Omental fat pad (tissue), 4 donors: ENCODE measurements around the gene FGF12. TPM values are rescaled to one million over a fixed set of nuclear protein-coding genes. Genes with fewer than 3 reads are reported as not detected.
"Not testable (repeated sequence)": the region's sequence is repeated elsewhere in the genome, so short reads cannot be mapped to it uniquely, and the experiment has no call there.

ENCODE experiments used
- ATAC-seq: fragments of 150-250 bp; one replicate; pipeline ENCODE4 v1.9.1; 2016; ENCODE audit warnings: mild to moderate bottlenecking, moderate library complexity; ENCODE audit not compliant: low FRiP score
- DNase-seq: peaks from one replicate; pipeline ENCODE4 v3.0.0-alpha.2; 2019; ENCODE audit warnings: low spot score
- total RNA-seq, 4 donors: library from RNA; depleted of rRNA; stranded (reverse); fragments of >200 nt; gene quantifications; one replicate each; pipeline ENCODE4 v1.1.0, GENCODE V29; 2016
- TF ChIP-seq, protein P1 (sequence below), 3 donors: fragments of 450-650 bp; IDR thresholded peaks; one replicate each; pipeline ENCODE4 v1.5.1; 2016 to 2017; ENCODE audit warnings: antibody characterized with exemption in 3 of 3, mild to moderate bottlenecking in 3 of 3, moderate library complexity in 2 of 3

Gene FGF12
- total RNA-seq, 4 donors from 2014 or later = 2.4 to 9.3 (median 2.9) TPM

DNA sequence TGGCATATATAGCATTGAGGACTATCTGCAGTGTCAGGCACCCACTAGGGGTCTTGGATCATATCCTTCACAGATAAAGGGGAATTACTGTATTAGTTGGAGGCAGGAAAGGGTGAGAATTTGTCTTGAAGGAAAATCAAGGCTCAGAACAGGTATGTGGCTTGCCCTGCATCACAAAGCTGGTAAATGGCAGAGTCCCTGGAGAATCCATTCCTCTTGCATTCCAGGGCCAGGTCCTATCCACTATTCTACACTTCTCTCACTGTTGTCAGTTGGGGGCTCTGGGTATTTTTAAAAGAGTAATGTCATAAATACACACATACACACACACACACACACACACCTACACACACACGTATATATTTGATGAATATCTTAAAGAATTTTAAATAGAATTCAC, 19.8 kb upstream of the FGF12 start:
- no peak for DNase-seq
- ATAC-seq = no peak
- TF ChIP-seq, protein P1, sequence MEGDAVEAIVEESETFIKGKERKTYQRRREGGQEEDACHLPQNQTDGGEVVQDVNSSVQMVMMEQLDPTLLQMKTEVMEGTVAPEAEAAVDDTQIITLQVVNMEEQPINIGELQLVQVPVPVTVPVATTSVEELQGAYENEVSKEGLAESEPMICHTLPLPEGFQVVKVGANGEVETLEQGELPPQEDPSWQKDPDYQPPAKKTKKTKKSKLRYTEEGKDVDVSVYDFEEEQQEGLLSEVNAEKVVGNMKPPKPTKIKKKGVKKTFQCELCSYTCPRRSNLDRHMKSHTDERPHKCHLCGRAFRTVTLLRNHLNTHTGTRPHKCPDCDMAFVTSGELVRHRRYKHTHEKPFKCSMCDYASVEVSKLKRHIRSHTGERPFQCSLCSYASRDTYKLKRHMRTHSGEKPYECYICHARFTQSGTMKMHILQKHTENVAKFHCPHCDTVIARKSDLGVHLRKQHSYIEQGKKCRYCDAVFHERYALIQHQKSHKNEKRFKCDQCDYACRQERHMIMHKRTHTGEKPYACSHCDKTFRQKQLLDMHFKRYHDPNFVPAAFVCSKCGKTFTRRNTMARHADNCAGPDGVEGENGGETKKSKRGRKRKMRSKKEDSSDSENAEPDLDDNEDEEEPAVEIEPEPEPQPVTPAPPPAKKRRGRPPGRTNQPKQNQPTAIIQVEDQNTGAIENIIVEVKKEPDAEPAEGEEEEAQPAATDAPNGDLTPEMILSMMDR (IDR thresholded peaks at IDR 0.05) = no peak

DNA sequence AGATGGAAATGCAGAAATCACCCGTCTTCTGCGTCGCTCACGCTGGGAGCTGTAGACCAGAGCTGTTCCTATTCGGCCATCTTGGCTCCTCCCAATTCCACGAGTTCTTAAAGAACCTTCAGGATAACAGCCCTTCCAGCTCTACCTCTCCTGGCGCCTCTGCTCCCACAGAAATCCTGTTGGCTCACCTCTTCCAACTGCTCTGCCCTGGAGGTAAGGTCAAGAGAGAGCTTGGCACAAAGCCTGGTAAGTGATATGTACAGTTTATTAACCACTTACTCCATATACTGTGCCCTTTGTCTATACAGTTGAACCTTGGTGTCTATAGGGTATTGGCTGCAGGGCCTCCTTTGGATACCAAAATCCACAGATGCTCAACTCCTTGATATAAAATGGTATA, 17.8 kb upstream of the FGF12 start:
- ATAC-seq = no peak
- TF ChIP-seq, protein P1 (IDR thresholded peaks at IDR 0.05) = no peak
- no peak for DNase-seq

DNA sequence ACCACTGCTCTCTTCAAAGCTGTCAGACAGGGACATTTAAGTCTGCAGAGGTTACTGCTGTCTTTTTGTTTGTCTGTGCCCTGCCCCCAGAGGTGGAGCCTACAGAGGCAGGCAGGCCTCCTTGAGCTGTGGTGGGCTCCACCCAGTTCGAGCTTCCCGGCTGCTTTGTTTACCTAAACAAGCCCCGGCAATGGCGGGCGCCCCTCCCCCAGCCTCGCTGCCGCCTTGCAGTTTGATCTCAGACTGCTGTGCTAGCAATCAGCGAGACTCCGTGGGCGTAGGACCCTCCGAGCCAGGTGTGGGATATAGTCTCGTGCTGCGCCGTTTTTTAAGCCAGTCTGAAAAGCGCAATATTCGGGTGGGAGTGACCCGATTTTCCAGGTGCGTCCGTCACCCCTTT, 17.3 kb upstream of the FGF12 start:
- ATAC-seq = not testable (repeated sequence)

DNA sequence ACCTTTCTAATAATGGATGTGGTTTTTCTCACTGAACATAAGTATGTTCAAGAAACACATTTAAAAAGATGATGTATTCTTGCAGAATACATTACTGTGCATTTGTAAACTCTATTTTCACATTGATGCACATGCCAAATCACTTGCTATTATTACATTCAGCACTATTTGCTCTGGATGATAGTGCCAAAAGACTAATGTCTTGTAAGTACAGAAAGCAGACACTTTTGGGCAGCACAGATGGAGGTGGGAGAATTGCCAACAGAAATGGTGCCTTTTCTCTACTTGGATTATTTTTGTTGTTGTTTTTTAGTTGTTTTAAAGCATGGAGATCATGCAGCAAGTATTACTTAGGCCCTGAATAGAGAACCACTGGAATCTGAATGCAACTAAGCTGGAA, 10.2 kb upstream of the FGF12 start:
- ATAC-seq (no peak), DNase-seq (no peak)
- TF ChIP-seq, protein P1 (IDR thresholded peaks at IDR 0.05) = no peak

More for the DNA sequence above, 17.3 kb upstream of the FGF12 start:
- not testable (repeated sequence) for DNase-seq

DNA sequence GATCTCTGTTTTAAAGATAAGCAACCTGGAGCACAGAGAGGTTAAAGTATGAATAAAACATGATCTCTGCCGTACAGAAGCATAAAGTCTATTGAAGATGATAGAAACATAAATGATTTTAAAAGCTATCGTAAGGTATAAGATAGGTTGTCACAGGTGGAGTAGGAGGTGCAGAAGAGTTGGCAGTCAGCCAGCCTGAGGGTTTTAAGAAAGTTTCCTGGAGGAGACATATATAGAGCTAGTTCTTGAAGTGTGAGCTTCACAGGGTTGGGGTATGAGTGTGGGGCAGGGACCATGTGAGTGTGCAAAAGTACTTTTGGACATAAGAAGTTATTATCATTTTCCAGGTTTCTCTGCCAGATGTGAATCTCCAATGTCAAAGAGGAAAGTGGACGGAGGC, 3.9 kb upstream of the FGF12 start:
- ATAC-seq (no peak), DNase-seq (no peak)
- TF ChIP-seq, protein P1 (IDR thresholded peaks at IDR 0.05) = no peak

DNA sequence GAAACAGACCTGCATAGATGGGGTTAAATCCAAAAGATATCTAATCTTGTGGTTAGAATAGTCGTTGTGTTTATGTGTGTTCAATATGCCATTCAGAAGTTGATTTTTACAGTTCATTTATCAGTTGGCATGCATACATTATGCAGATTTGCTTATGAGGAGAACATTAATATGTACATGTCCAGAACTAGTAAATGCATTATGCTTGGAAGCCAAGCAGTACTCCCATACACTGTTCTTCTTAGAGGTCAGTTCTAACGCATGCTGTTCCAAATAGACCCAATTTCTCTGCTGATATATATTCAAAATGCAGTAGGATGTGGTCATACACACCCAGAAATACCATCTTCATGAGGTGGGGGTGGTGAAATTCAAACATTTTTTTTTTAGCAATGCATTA, 956 bp downstream of the FGF12 start:
- DNase-seq = no peak
- TF ChIP-seq, protein P1 (IDR thresholded peaks at IDR 0.05) = no peak
- no peak for ATAC-seq

DNA sequence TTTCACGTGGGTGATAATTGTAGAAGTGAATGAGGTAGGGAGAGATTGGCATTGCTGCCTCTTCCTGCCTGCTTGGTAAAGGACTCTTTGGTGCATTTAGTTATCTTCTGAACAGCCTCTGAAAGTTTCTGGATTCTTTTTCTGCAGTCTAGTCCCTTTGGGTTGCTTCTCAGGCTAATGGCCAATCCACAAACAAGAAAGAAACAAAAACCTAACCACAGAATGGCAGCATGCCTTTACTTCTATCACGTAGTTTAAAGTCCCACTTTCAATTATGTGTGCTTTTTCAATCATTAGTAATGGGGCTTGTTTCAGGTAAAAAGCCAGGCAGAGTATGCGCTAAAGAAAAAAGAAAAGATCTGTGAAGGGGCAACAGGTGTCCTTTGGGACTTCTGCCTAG, 7.4 kb downstream of the FGF12 start:
- DNase-seq (no peak), ATAC-seq (no peak)
- TF ChIP-seq, protein P1 (IDR thresholded peaks at IDR 0.05) = no peak

DNA sequence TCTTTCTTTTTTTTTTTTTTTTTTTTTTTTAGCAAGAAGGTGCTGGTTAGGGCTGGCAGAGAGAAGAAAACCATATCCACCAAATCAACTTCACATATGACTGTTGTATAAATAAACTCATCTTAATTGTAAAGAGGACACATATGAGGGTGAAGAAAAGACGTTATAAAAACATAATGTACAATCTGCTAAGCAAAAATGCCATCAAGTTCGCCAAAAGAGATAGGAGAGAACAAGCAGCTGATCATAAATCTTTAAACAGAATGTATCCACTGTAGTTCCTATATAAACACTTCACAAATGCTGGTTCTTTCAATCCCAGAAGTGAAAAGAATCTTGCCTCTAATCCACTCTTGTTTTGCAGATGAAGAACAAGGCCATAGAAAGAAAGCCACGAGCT, 9.2 kb downstream of the FGF12 start:
- TF ChIP-seq, protein P1 (IDR thresholded peaks at IDR 0.05) = no peak
- DNase-seq = no peak
- no peak for ATAC-seq
